ENCODE data around the gene ATP11A.

Gene ATP11A

GRCh38 chr13:112803422-112803821 lies 113.6 kb downstream of the ATP11A start:
- DNase-seq, result no peak

- no peak for DNase-seq
Observed at GRCh38 chr13:112804374-112804773, 114.5 kb downstream of the ATP11A start.

GRCh38 chr13:112806739-112807652 lies 117.2 kb downstream of the ATP11A start:
- DNase-seq, result no peak

GRCh38 chr13:112807653-112808376 lies 118.0 kb downstream of the ATP11A start:
- DNase-seq, result no peak

- DNase-seq, result no peak
Observed at GRCh38 chr13:112808377-112809140, 118.7 kb downstream of the ATP11A start.

- DNase-seq, result no peak
Observed at GRCh38 chr13:112809332-112810315, 119.8 kb downstream of the ATP11A start.

- DNase-seq, result no peak
Observed at GRCh38 chr13:112810608-112811007, 120.8 kb downstream of the ATP11A start.

GRCh38 chr13:112812306-112813055 lies 122.6 kb downstream of the ATP11A start:
- no peak for DNase-seq

- DNase-seq, result no peak
Observed at GRCh38 chr13:112813552-112813951, 123.7 kb downstream of the ATP11A start.

GRCh38 chr13:112814905-112815585 lies 125.2 kb downstream of the ATP11A start:
- DNase-seq, result no peak

GRCh38 chr13:112815871-112816270 lies 126.0 kb downstream of the ATP11A start:
- no peak for DNase-seq

GRCh38 chr13:112818040-112818697 lies 128.3 kb downstream of the ATP11A start:
- no peak for DNase-seq

GRCh38 chr13:112818698-112819045 lies 128.8 kb downstream of the ATP11A start:
- DNase-seq, result no peak

GRCh38 chr13:112819111-112819510 lies 129.3 kb downstream of the ATP11A start:
- no peak for DNase-seq

- DNase-seq, result no peak
Observed at GRCh38 chr13:112819816-112820215, 130.0 kb downstream of the ATP11A start.

GRCh38 chr13:112820318-112820717 lies 130.5 kb downstream of the ATP11A start:
- no peak for DNase-seq

- DNase-seq, result no peak
Observed at GRCh38 chr13:112821340-112822055, 131.7 kb downstream of the ATP11A start.

GRCh38 chr13:112822851-112823250 lies 133.0 kb downstream of the ATP11A start:
- no peak for DNase-seq

GRCh38 chr13:112824429-112824828 lies 134.6 kb downstream of the ATP11A start:
- DNase-seq, result no peak
